AG08395 (cell line): Measurements from ENCODE around the gene NOS1AP.

ENCODE experiments used
- DNase-seq: peaks from one replicate; pipeline ENCODE4 v3.0.0; 2012; ENCODE audit warnings: mixed read lengths, low spot score

The NOS1AP gene

GRCh38 chr1:162138112-162138511, 68.6 kb downstream of the NOS1AP start:
- no peak for DNase-seq

GRCh38 chr1:162138599-162139181, 69.2 kb downstream of the NOS1AP start:
- no peak for DNase-seq

GRCh38 chr1:162139211-162139610, 69.7 kb downstream of the NOS1AP start:
- DNase-seq: no peak

GRCh38 chr1:162141281-162142054, 72.0 kb downstream of the NOS1AP start:
- peak; percentile 60 for DNase-seq

- no peak for DNase-seq
Observed at GRCh38 chr1:162142968-162143367, 73.5 kb downstream of the NOS1AP start.

- DNase-seq: no peak
Observed at GRCh38 chr1:162144268-162144667, 74.8 kb downstream of the NOS1AP start.

GRCh38 chr1:162144853-162145252, 75.4 kb downstream of the NOS1AP start:
- DNase-seq: no peak

- no peak for DNase-seq
Observed at GRCh38 chr1:162145280-162145965, 75.9 kb downstream of the NOS1AP start.

GRCh38 chr1:162145966-162146696, 76.6 kb downstream of the NOS1AP start:
- no peak for DNase-seq

GRCh38 chr1:162147760-162148159, 78.3 kb downstream of the NOS1AP start:
- DNase-seq: no peak

- no peak for DNase-seq
Observed at GRCh38 chr1:162150112-162150511, 80.6 kb downstream of the NOS1AP start.

GRCh38 chr1:162151900-162152829, 82.7 kb downstream of the NOS1AP start:
- no peak for DNase-seq

GRCh38 chr1:162153374-162153773, 83.9 kb downstream of the NOS1AP start:
- no peak for DNase-seq

GRCh38 chr1:162157469-162157868, 88.0 kb downstream of the NOS1AP start:
- no peak for DNase-seq

- no peak for DNase-seq
Observed at GRCh38 chr1:162158624-162159271, 89.3 kb downstream of the NOS1AP start.

- DNase-seq: no peak
Observed at GRCh38 chr1:162159515-162159914, 90.0 kb downstream of the NOS1AP start.

GRCh38 chr1:162161916-162162550, 92.5 kb downstream of the NOS1AP start:
- no peak for DNase-seq

GRCh38 chr1:162165528-162165927, 96.0 kb downstream of the NOS1AP start:
- no peak for DNase-seq

- no peak for DNase-seq
Observed at GRCh38 chr1:162166917-162167615, 97.6 kb downstream of the NOS1AP start.

GRCh38 chr1:162168261-162168660, 98.8 kb downstream of the NOS1AP start:
- no peak for DNase-seq
